Activated CD8-positive, alpha-beta memory T cell treated with anti-CD3 and anti-CD28 coated beads, Interleukin-2, amount 50 U/mL, for 48 hours (primary cell): ENCODE measurements around the gene FBXO7.

Experiments used
- DNase-seq: peaks from one replicate; pipeline ENCODE4 v3.0.0-alpha.2; 2020

The FBXO7 gene

DNA sequence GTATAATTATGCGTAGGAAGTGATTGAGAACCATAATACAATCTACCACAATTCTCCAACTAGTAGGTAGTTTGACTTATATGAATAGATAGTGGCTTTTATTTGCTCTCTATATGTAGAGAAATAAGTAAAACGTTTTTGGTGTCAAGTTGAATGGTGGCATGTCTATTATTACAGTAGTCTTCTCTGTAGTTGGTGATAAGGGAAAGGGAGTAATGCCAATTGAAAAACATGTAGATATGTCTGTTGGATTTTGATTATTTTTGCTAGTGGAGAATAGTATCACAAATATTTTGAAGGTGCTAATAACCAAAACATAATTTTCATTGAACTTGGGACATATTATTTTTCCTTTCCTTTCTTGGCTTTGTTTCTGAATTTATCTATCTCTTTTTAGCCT is 17.5 kb downstream of the FBXO7 start:
- no peak for DNase-seq

DNA sequence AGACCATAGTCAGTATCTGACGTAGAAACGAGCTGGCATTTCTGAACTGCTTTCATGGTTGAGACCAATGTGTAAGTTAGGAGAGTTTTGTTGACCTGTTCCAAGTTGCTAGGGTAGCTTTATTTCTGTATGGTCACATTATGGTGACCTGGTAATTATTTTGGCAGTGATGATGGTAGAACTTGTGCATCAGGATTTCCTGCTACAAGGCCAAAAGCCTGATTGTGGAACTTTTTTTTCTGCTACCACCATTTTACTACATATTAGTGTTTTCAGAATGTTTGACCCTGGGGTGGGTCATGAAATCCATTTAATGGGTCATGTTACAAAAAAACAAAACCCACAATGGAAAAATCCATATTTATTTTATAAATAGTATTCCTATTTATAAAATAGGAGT is 18.9 kb downstream of the FBXO7 start:
- DNase-seq = no peak

DNA sequence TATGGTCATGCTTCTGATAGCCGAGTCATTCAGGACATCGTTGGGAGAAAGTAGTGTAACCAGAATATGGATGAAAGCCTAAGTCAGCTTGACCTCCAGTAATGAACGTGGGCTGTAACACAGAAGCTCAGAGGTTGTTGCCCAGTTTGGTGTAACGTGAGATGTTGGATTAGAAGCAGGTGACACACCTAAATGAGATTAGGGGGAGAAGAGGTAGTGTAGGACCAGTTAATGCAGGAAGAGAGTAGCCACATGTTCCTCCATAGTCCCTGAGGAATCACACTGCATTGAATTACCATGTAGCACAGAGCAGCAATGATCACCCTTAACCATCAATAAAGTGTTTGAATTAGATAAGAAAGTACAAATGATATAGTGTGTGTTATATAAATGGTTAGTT is 20.4 kb downstream of the FBXO7 start:
- no peak for DNase-seq

DNA sequence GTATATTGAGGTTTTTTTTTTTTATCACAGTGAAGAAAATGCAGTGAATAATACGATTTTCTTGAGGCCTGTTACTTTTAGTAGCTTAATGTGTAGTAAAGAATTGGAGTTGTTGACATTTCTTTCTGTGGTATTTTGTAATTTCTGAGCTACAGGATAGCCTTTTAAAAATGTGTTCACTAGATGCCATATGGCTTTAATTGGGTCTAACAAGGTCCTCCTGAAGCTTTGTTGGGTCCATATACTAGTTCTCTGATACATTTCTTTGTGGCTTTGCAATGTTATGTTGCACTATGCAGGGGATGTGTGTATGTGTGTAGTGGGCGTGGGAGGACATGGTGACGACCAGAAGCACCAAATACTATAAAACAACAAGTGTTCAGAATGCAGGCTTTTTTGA is 25.1 kb downstream of the FBXO7 start:
- no peak for DNase-seq

DNA sequence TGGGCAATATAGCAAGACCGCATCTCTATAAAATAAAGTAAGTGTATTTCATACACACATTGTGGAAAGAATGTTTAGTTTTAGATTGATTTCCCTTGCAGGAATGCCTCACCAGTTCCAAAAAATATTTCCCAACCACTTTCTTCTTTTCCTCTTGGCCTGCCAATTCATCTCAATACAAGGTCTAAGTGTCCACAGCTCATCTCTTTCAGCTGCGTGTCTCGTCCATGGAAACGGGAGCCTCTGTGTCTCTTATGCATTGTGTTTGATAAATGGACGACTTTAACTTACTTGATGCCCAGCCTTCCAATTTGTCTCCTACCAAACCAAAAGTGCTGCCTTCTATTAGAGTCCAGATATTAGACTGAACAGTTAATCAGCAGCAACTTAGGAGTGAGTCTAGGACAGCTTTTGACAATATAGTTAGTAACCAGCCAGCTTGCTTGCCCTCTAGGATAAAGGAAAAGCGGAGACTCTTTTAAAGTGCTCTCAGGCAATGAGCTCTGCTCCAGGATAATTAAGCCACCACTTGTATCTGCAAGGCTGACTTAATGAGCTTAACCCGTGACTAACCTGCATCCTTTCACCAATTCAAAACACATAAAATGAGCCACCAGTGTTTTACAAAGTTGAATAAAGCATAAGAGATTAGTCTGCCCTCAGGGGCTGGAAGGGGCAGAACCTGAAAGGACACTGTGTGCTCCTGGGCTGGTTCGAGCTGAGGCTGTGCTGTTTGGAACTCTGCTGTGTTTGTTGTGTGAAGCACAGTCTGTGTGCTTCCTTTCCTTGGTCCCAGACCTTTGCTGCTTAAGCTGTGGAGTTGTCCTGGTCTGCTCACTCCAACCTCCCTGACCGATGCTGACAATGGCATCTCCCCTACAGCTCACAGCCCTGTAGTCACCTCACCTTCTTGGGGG is 27.5 kb downstream of the FBXO7 start:
- no peak for DNase-seq

DNA sequence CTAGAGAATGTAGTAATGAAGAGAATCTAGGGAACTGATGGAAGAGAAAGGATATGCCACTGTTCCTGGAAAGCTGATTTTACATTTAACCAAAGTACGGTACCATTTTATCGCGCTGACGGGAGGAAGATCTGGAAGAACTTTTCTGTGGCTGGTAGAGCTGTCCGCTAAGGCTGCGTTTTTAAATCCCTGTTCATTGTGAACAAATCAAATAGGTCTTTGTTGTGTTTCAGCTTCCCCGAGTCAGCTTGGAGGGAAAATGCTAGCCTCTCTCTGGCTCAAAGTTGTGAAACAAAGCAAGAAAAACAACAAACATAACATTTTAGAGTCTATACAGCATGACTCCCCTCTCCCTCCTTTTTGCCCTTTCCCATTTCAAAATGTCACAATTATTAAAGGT is 34.4 kb downstream of the FBXO7 start:
- DNase-seq = no peak

DNA sequence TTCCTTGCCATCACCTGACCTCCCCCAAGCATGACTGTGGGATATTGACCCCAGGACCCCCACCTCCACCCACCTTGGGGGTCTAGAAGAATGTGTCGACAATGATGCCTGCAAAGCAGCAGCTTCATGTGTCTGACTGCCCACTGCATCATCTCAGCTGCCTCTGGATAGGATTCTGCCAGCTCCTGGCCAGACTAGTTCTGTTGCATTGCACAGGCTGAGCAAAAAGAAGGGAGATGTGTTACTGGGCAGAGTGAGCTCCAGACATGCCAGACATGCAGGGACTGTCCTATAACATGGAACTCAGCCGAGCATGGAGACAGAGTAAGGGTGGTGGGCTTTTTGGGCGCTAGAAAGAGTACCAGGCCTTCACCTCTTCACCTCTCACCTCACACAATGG is 36.7 kb downstream of the FBXO7 start:
- no peak for DNase-seq

DNA sequence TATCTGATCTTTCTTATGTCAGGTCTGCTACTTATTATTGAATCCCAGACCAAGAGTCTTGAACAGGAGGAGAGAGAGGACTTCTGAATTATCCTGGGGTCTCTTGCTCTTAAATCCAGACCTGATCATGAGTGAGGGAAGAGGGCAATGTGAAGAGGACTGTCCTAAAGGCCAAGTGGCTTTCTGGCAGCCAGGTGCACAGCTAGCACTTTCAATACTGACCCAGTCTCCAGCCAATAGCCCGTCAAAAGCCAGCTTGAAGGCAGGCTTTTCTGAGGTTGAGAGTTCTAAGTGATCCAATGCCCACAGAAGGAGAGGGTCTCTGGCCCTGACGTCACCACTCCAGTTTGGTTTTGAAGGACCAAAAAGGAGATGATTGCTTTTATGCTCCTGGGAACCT is 37.2 kb downstream of the FBXO7 start:
- DNase-seq = no peak

DNA sequence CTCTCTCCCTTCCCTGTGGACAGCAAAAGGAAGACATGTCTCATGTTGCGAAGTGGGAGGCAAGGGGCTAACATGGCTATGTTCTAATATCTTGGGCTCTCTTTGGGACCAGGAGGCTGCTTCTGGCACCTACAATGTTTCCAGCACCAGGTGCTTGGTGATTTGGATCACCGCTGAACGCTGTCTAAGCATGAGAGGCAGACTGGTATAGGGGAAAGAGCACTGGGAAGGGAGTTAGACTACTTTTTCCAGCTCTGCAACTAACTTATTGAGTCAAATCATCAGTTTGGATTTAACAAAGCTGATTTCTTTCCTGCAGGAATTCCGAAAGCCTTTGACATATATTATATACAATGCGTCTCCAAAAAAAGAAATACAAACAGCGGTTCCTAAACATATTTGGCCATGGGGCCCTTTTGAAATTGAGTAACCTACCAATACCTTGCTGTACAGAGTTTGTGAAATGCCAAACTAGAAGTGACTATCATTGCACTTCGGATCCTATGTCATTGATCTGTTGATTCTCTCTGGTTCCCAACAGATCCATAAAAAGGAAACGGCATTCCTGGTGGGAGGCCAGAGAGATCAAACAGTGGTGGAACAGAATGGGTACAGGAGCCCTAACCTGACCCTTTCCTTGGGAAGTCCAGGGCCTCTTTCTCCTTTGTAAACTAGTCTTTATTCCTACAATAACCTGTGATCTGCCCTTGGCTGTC is 37.8 kb downstream of the FBXO7 start:
- DNase-seq = no peak

DNA sequence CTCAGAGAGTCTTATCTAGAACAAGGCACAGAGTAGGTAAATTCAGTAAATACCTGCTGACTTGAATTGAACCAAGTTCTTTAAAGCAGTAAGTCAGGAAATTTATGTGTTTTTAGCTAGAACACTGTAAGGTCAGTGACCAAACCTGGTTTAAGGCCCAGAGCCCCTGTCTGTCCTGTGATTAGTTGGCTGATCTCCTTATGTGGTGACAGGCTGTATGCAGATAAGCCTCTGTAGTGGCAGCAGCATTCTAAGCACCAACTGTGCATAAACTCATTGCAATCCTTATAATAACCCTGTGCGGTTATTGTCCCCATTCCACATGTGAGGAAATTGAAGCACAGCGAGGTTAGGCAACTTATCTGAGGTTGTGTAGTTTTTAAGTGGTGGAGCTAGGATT is 40.5 kb downstream of the FBXO7 start:
- DNase-seq = no peak

DNA sequence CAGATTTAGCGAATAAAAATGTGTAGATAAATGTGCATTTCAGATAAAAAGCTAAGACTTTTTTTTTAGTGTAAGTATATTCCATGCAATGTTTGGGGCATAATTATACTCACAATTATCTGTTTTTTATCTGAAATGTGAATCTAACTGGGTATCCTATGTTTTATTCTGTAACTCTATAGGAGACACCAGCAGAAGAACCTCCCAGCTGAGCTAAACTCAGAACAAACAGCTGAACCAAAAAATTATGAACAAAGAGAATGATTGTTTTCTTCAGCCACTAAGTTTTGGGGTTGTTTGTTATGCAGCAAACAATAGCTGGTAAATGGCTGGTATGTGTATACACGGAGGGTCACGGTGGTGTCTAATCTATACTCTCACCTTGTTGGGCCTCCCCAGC is 42.9 kb downstream of the FBXO7 start:
- no peak for DNase-seq

DNA sequence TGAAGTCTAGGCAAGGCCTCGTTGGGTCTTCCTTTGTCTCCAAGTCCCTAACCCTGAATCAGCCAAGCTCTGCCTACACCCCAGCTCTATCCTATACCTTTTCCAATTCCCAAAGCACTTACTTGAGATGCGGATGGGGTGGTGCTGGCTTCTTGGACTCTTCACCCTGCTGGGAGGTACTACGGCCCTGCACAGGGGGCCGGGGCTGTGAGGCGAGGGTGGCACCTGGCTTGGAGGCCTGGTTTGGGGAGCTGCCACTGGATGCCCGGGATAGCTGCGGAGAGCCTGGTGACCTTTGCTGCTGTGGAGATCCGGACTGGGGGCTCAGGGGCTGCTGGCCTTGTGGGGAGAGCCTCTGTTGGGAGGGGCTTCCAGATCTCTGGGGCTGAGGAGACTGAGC is 43.3 kb downstream of the FBXO7 start:
- no peak for DNase-seq

DNA sequence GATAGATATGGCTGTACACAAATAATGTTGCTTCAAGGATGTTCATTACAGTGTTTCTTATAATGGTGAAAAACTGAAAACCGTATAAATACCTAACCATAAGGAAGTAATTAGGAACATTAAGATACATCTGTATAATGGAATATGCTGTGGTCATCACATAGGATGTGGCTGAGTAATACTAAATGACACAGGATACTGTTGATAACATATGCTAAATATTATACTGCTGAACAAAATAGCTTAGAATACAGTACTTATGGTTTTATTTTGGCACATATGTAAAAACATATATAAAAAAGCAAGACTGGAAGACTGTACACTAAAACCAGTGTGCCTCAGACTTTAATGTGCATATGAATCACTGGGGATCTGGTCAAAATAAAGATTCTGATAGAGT is 43.8 kb downstream of the FBXO7 start:
- DNase-seq = no peak

DNA sequence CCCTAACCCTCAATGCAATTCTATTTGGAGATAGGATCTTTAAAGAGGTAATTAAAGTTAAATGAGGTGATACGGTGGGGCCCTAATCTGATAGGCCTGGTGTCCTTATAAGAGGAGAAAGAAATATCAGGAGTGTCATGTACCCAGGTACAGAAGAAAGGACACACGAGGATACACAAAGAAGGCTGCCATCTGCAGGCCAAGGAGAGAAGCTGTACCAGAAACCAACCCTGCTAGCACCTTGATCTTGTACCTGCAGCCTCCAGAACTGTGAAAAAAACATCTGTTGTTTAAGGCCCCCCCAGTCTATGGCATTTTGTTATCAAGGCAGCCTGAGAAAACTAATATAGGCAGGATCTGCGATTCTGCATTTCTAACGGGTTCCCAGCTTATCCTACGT is 44.2 kb downstream of the FBXO7 start:
- no peak for DNase-seq

DNA sequence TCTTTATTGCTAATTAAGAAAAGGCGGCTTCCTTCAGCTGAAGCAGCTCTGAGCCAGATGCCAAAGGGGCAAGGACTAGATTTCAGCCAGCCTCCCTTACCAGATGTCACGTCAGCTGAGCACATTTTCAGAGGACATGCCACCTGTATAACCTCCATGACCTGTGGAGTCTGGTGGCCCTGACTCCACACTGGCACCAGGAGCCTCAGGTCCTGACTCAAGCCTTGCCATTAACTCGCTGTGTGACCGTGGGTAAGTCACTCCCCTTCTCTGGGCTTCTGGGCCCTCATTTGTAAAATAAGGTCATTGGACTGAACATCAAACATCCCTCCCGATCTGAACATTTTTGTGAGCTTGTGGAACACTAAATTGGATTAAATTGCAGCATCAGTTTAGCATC is 46.0 kb downstream of the FBXO7 start:
- DNase-seq = no peak

DNA sequence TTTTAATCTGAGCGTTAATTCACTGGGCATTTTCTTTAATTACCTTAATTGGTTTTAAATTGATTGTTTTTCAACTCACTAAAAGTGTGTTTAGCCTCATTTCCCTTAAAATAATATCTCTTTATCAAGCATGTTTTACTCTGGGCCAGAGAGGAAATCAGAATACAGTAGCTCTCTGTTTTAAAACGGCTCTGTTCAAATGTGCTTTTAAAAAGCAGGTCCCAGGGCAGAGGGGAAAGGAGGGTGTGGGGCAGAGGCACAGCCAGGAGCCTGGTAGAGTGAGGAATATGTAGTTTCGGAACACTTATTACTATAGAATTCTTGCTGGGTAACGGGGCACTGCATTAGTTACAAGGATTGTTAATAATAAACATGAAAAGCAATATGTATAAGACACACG is 47.6 kb downstream of the FBXO7 start:
- DNase-seq = no peak

DNA sequence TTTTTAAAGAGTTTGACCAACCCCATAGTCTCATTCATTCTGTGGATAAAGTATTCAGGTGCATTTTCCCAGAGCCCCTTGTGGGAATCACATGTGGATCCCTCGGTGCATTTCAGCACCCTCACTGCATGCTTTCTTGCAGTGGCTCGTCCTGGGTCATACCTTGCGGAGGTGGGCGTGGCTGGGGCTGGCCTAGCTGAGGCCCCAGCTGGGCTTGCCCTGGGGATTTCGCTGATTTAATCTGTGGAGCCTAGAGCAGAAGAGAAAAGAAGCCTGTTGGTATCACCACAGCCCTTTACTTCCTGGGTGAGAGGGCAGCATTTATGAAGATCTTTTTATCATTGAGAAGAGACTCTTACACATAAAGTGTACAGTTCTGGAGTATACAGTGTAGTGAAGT is 53.1 kb downstream of the FBXO7 start:
- DNase-seq = no peak

DNA sequence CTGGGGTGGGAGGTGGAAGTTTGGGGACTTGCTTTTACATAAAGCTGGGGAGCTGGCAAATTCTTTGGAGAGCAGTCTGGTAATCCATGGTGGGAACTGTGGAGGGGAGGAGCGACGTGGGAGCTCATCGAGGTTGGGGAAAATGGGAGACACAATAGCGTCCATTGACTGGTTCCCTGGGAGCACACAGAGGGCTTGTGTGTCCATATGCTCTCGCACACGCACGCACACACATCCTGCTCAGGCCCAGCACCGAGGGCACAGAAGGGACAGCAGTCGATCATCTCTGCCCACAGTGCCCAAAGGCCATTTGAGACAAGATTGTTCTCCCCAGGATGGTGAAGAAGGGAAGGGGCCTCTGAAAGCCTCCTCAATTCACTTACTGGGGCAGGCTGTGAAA is 53.7 kb downstream of the FBXO7 start:
- no peak for DNase-seq

DNA sequence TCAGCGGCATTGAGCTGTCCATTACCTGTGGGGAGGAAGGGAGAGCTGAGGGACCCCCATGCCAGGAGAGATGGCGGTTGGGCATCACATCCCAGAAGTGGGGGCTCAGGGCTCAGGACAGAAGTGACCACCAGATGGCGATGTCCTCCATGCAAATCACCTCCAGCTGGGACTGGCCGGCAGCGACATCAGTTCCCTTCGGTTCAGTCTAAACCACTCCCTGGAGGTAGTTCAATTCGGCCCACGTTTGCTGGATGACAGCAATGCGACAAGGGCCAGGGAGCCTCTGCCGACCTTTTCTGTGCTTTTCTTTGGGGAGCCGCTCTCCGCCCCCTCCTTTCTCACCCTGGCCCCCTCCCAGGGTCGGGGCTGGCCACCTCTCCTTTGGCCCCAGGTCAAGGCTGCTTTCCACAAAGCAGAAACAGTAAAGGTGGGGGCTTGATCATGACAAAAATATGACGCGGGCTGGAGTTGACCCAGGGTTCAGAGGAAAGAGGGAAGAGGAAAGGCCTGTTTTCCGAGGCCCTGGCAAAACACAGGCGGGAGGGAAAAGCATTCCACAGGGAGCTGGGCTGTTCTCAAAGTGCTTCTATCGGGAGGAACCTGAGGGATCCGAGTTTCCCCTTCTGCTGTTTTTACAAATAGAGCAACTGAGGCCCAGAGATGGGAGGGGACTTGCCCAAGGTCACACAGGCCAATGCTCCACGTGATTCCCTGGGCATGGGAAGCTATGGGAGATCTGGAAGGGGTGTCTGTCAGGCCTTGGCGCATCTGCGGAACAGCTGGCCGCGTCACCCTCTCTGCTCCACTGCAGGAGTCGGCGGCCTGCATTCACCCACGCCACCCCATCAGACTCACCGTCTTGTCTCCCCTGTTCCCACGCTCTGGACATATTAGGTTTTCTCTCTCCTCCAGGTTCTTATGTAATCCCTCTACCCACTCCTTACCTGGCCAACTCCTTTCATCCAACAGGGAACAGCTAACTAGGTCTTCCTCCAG is 54.7 kb downstream of the FBXO7 start:
- peak; percentile 83 for DNase-seq

DNA sequence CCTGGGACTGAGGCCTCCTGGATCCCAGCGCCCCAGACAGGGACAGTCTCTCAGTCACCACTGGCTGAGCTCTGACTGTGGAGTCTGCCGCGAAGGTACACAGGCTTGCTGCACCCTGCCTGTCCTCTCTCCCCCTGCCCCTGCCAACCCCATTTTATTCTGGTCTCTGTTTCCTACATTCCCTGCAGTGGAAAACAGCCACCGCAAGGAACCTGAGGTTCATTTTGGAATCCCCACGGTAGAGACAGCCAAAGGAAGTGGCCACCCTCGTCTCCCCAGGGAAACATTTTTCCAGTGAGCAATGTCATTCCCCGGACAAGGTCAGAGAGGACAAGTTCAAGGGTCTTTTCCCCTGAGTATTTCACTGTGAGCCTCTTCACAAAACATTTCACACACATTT is 56.6 kb downstream of the FBXO7 start:
- no peak for DNase-seq

DNA sequence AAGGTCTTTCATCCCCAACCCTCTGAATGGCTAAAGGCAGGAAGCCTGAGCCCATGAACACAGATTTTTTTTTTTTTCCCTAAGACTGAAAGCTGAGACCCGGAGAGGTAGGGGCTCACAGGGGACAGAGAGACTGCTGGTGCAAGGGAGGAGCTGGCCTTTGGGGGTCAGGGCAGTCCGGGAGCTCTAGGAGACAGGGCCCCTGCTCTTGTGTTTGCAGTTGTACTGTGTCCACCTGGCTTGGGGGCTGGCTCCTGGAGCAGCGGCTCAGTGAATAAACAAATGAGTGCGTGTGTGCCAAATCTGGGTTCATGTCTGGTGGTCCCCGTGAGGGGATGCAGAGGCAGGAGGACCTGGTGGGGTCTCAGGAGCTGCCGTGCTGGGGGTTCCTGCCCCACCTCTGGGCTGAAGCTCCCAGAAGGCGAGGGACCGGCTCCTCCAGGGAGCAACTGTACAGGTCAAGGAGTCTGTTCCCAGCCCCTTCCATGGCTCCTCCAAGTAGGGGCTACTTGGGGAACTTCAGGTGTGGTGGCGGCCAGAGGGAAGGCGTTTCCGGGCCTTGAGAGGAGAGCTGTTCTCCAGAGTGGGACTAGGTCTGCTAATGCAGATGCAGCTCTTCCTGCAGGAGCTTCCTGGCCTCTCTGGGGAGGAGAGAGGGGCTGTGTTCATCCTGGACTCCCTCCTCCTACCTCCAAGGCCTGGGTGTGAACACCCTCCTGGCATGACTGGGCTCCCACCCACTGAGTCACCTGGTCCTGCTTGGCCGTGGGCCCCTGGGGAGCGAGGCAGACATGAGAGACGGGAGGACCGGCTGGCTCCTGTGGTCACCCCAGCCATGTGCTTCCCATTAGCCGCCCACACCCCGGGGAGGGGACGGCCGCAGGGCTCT is 57.6 kb downstream of the FBXO7 start:
- DNase-seq = no peak

DNA sequence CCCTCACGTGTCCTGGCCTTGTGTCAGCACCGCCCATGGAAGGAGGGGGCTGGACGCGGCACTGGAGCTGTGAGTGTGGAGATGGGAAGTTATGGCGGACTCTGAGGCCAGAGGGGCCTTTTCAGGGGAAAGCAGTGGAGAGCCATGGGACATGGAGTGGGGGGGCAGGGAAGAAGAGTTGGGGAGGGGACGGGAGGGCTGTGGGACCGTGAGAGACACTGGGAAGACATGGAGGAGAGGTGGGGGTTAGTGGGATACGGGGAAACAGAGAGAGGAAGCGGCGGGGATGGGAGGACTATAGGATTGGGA is 58.2 kb downstream of the FBXO7 start:
- no peak for DNase-seq
